GM18861 (cell line): Measurements from ENCODE around the gene MAP4K4.
"Not testable (repeated sequence)": the region's sequence is repeated elsewhere in the genome, so short reads cannot be mapped to it uniquely, and the experiment has no call there.

Experiments used
- ATAC-seq: cut with Tn5 transposase; IDR thresholded peaks from one replicate; pipeline ENCODE4 v1.9.1; 2021; ENCODE audit not compliant: unreplicated experiment

The MAP4K4 gene

DNA sequence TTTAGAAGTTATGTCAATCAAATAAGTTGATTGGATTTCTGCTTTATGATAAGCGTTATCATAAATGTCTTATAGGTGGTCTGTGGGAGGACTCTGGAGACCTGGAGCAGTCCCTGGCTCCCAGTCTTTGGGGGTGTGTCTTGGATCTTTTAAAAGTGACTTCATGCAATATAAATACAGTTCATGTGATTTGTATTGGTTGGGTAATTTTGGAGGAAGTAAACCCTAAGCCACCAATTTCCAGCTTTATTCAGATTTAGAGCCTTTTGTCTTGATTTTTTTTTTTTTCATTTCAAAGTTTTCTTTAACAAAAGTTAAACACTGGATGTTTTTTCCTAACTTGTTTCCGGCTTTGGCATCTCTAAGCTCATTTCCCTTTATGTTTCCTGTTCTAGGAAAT is 68.8 kb downstream of the MAP4K4 start:
- no peak for ATAC-seq

DNA sequence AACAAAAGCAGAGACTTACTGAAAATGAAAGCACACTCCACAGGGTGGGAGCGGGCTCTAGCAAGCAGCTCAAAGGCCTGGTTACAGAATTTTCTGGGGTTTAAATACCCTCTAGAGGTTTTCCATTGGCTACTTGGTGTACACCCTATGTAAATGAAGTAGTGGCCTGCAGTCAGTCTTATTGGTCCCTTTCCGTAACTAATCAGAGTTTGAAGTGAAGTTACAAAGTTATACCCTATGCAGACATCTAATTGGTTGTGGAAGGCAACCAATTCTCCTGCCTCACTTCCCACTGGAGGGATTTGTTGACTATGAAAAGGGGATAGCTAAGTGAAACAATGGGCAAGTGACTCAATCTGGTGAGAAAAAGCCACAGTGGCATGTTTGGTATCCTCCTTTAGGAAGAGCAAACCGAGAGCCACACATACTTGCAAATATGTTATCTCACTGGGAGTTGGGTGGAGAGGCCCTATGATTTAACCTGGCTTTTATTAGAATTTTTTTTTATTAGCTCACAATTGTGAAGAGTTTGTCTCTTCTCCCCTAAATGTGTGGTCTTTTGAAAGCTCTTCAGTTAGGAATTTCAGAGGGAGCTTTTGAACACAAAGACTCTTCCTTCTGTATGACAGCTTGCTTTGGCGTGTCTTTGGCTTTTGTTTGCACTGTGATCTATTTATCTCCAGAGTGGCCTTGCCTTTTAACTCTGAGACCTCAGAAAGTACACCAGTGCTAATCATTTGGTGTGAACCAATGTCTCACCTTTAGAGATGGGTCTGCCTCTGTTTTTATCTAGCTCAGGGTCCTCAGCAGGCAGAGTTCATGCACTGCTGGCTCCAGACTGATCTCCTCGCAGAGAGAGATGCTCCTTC is 69.6 kb downstream of the MAP4K4 start:
- ATAC-seq = no peak

DNA sequence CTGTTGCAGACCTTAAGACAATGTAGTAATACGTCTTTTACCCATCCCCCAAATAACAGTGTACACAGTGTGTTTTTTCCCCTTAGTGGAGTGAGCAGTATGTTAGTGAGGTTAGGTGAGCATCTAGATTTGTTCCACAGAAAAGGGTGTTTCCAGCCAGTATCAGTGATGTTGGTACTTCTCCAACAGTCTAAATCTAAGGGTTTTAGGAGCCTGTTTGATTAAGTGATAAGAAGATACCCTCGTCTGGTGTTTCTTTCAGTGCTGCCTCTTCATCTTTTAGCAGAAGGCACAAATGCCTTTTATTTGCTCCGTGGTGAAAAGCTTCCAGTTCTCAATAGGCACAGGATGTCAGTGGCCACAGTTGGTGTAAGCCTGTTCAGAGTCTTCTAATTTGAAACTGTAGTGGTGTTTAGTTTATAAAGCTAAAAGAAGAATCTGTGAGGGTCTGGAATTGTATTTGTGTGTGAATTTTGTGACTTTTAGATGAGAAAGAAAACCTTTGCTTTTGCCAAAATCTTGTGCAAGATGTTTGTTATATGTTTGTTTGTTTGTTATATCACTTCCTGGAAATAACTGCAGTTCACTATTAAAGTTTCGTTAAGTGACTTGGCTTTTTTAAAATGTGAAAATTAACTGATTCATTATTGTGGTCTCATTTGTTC is 71.2 kb downstream of the MAP4K4 start:
- no peak for ATAC-seq

DNA sequence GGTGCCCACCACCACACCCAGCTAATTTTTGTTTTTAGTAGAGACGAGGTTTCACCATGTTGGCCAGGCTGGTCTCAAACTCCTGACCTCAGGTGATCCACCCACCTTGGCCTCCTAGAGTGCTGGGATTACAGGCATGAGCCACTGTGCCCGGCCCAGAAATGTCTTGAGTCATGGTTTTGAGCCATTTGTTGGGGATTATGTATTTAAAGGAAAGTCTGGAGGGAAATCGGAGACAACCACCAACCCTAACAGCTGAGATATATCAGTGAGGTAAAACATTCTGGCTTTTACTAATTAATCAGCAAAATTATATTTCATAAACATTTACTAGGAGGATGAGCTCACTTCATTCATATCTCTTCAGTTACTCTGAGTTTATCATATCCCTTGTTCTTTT is 72.2 kb downstream of the MAP4K4 start:
- not testable (repeated sequence) for ATAC-seq

DNA sequence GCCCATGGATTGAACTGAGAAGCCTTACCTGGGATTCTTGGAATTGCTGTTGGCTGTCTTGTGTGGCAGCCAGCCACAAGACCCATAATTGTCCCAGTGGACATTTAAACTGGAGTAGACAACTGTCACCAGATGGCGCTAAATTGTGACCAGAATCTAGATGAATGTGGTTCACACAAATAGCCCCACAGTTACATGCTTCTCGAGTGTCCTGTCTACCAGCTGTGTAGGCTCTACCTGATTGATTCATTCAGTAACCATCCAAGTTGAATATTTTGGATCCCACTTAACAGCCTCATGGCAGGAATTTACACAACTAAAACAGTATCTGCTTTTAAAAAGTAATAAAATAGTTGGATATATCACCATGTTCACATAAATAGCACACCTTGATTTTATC is 73.2 kb downstream of the MAP4K4 start:
- peak; percentile 85 for ATAC-seq

DNA sequence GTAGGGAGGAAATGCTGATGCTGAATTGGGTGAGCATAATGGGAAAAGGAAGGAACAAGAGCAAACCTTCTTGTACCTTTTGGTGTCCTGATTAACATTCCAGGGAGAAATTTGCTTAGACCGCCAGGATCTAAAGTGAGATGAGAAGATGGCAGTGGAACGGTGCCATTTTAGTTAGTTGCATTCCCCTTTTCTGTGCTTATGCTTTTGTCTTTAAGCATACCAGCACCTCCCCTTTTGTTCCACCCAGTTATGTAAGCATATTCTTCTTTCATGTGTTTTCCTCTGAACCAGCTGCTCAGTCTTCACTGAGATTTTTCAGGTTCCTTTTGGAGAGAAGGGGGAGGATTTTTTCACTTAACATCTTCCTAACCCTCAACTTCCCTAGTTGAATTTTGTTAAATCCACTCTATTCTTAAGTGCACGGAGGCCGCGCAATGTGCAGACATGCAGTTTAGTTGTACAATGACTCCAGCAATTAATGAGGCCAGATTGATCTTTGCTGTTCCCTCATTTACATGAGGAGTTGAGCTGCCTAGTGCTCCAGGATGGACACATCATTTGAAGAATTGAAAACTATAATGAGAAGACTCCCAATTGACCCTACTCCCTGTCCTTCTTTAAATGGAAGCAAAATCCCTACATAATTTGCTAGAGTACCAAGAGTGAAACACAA is 73.9 kb downstream of the MAP4K4 start:
- no peak for ATAC-seq

DNA sequence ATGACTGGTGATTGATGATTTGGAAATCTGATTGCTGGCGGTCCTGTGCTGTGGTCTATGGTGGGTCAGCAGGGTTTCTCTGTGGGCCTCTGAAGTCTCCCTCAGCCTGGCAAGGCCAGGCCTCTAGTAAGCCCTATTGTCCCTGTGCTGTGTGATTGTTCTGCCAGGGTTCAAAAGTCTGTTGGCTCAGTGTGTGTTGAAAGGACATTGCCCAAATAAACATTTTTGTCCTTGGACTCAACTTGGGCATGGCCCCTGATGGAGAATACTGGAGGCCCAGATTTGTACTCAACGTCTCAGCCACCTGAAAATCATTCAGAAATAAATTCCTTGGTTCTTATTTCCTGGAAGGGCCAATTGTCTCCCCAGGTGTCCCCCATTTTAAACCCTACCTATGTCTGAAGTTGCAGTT is 74.4 kb downstream of the MAP4K4 start:
- ATAC-seq = no peak

DNA sequence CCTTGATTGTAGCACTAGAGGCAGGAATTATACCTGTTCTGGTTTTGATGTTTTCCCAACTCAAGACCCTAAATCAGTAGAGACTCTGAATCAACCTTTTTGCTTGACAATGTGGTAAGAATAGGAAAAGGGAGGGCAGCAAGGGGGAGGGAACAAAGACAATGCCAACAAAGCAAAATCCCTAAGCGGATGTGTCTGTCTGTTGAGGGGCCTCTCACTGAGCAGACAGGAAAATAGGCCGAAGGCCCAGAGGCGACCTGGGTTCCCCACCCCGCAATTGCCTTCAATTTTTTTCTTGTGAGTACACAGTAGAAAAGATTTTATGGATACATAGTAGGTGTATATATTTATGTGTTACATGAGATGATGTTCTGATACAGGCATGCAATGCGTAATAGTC is 75.6 kb downstream of the MAP4K4 start:
- ATAC-seq = no peak

DNA sequence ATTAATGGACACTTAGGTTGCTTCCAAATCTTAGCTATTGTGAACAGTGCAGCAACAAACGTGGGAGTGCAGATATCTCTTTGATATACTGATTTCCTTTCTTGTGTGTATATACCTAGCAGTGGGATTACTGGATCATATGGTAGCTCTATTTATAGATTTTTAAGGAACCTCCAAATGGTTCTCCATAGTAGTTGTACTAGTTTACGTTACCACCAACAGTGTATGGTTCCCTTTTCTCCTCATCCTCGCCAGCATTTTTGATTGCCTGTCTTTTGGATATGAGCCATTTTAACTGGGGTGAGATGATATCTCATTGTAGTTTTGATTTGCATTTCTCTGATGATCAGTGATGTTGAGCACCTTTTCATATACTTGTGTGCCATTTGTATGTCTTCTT is 76.5 kb downstream of the MAP4K4 start:
- ATAC-seq = not testable (repeated sequence)

DNA sequence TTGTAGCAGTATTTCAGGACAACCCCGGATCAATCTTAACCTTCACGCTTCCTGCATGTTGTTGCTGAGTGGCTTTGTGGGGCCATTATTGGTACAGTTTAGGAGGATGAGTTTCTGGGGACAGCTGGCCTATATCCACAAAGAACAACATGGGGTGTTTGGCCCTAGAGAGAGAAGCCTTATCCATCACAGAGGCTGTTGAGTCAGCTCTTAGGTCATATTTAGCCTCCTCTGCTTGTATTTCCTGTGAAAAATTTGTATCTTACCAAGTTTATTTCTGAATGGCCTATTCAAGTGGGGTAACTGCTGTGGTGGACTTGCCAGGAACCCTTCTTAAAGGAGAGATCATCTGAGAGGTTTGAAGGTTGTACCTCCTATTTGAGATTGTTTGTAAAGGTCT is 77.6 kb downstream of the MAP4K4 start:
- no peak for ATAC-seq

DNA sequence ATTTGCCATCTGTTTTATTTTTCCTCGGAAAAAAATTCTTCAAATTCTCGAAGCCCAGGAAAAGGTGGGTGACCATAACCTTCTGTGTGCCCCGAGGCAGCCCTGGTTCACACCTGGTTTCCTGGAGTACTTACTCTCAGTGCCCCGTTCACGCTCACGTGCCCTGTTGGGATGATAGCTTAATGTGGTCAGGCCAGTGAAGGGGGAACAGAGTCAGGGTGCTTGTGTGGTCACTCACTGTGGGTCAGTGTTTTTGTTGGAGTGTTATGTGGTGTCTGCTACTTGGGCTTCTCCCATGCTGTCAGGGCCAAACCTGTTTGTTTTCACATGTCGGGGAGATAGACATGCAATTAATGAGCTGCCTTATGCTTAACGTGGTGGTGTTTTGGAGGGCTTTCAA is 78.1 kb downstream of the MAP4K4 start:
- ATAC-seq = no peak

DNA sequence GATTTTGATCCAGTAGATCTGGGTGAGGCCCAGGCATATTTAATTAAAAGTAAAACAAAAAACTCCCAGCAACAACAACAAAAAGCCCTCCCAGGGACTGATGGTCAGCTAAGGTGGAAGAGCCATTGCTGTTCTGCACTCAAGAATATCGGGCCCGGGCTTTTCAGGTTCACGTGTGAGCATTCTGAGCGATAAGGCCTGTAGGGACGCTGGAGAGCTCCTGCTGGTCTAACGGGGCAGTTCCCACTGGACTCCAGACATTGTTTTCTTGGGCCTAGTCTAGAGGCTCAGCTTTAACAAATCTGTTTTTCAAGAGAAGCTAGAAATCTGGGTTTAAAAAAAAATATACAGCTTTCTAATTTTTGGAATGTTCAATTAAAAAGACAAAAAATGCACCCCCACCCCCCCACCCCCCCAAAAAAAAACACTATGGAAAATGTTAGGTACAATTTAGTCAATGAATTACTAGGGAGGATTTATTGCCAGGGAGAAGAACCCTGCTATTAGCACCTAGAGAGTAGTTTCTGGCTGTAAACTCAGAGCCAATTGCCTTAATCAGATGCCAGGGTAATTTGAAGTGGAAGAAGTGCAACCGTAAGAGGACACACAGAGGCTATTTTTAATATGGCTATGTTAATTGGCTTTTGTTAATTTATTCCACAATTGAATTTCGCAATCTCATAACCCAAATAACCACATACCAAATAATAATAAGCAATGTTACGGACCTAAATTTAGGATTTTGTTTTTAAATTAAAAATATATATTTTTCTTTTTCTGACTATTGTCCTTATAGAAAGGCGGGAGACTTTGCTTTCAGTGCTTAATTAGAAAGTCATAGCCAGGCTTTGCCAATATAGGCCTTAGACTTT is 78.9 kb downstream of the MAP4K4 start:
- no peak for ATAC-seq

DNA sequence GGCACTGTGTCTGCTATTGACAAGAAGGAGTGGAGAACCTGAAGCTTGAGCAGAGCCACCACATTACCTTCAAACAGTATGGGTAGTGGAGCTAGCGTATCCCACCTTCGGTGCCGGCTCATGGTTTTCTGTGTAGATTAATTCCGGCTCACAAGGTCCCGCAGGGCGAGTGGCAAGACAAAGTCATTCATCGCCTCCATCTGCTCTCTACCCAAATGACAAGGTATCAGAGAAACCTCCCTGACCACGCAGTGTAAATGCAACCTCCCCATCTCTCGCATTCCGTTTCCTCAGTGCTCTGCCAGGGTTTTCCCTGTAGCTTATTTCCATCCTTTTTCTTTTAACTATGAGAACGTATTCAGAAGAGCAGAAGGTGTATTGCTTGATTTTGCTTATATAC is 79.8 kb downstream of the MAP4K4 start:
- ATAC-seq = no peak

DNA sequence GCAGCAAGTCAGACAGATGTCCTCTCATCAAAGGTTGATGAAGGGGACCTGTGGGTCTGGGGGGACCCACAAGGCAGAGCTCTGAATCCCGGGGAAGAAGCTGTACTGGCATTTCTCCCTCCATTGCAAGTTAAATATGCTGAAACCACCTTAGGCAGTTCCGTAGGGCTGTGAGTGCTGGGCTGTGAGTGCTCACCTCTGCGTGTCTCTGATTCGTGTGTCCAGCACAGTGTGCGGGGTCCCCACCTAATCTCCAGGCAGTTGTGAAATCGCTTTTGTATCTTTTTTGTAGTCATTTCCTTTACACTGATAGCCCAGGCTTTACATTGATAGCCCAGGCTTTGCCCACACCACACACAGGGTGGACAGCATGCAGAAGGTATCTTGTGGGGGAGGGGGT is 80.6 kb downstream of the MAP4K4 start:
- ATAC-seq = no peak

DNA sequence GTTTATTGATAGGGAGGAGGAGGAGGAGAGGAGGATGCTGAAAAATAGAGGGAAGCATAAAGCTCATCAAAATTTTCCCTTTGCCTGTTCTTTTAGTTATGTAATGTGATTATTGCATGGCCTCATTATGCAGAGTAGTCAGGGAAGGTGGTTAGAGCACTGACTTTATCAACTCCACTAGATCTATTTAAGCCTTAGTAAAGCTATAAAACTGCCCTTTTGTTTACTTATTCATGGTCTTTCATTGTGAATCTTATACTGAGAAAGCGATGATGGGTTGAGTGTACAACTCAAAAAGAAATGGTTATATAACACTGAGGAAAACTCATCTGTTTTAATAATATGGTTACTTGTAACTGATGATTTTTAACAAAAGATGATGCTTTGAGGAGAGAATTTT is 81.7 kb downstream of the MAP4K4 start:
- ATAC-seq = no peak

DNA sequence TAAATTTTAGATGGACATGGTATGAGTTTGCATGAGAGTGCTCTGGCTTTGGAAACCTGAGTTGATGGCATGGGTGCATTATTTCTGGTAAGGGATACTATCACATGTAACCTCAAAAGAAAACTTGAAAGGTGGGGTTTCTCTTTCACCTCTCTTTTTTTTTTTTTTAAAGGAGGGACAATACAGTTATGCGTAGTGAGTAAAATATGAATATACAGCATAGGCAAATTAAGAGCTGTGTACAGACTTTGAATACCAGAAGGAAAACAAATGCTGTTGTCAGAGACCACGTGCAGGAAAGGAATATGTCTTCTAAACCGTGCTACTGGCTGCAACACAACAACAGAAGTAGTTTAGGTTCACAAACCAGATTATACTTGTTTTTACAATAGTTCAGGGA is 82.1 kb downstream of the MAP4K4 start:
- no peak for ATAC-seq

DNA sequence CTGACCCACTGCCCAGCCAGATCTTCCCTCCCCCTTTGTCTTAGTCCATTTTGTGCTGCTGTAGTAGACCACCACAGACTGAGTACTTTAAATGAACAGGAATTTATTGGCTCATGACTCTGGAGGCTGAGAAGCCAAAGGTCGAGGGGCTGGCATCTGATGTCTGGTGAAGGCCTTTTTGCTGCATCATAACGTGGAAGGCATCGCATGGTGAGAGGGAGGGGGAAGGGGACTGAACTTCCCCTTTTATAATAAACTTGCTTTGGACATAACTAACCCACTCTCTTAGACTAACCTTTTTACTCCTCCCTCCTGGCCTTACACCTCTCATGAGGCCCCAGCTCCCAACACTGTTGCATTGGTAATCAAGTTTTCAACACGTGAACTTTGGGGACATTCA is 83.8 kb downstream of the MAP4K4 start:
- ATAC-seq = no peak

DNA sequence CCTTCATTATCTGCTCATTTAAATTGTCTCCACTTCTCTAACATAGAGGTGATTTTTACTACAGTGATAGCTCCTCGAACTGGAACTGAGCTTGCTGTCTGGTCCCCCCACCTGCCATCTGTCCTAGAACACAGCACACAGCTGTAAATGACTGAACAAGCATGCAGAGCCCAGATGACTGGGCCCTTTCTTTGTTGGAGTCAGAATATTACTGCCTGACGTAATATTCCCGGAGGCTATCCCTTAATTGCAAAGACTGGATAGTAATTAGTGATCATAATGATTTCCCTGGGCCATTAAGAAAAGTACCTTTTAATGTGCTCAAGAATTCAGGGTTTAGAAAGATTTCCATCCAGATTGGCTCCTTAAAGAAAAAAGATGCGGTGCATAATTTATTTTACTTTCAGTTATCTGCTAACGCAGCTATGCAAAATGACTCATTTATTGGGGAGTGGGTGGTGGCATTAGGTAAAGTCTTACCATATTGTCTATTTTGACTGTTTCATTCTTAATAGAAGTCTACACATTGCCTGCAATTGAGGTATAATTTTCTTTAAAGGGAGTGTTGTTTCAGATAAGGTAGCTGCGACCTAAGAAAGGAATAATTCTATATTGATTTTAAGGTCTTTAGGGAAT is 84.4 kb downstream of the MAP4K4 start:
- no peak for ATAC-seq

DNA sequence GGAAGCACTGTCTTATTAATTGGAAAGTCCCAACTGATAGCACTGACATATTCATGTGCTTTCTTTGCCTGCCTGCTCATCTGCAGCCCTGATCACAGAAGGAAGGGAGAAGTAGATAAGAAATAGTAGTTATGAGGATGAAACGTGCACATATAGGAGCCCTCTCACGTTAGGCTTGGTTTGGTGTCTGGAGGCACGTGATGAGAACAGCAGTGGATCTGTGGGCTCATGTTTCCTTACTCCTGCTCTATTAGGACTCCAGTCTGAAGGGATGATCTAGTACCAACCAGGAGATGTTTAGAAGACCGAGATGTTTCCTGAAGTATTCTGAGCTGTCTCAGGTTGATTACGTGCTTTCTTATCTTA is 84.9 kb downstream of the MAP4K4 start:
- no peak for ATAC-seq

DNA sequence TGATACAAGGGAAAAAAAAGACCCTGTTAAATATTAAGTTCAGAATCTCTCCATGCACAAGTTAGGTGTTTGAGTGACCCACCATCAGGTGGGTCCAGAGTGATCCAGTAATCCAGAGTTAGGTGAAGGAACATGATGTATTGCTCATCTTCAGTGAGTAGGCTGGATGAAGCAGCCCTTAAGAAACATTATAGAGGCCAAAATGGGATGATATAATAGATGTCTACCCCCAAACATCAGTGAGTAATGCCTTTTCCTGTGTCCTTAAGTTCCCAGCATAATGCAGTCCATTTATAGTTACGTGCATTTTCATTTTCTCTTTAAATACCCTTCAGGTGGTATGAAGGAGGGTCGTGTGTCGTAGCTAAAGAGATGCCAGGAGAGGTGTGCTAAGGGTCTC is 89.6 kb downstream of the MAP4K4 start:
- no peak for ATAC-seq

DNA sequence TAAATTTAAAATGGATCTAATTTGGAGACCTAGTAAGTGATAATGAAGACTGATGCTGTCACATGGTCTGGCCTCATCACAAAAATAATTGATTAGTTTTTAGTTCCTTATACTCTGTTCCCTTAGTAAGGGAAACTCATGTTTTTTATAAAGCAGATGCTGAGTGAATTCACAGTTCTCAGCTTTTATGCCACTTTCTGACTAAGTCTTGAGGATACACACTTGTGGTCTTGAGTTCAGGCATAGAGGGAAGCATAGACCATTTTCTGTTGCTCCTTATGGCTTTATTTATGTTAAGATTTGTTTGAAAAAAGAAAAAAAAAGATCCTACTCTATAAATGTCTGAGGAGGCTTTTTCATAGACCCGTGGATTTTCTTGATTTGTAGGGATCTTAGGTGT is 91.1 kb downstream of the MAP4K4 start:
- no peak for ATAC-seq
